Measurements from ENCODE around the gene B3GALNT2.

B3GALNT2 gene

DNA sequence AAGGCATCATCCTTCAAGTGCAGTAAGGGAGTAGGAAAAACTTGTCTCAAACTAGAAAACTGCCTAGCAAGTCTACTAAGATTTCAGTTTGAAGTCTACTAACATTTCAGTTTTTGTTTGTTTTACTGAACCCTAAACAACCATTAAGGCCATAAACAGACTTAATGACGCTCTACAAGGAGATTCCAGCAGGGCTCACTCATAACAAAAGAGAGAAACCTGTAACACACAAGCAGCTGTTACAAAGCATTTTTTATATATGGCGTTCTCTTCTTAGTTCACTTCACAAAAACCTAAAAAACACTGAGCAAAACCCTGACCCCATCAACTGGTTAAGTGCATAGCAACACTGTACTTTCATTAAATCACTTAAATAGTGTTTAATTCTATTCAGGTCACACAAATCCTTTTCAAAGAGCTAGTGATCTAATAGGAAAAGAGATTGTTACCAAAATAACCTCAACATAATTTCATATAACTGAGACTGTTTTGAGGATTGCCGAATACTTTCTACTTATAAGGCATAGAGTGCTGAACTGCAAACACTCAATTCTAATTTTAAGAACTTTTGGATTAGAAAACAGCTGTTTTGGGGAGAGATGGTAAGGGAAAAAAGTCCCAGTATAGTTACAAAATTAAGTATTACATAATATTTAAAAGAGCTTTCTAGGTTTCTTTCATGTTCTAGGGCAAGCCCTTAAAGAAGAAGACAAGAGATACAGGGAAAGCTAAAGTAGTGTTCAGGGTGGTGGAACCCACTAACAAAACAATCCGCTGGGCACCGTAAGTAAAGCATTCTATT is 1.4 kb downstream of the B3GALNT2 start:
- no peaks in the 10 kb centered on the region for H3K9me3 ChIP-seq (ENCODE audit: insufficient read depth, low read length)
- H3K9ac ChIP-seq (ENCODE audit: insufficient read length, low read depth) = peak overlapping the region; percentile 89
- no peaks in the 10 kb centered on the region for H3K4me1 ChIP-seq (ENCODE audit: insufficient read depth, insufficient read length)
- no peaks in the 10 kb centered on the region for H3K27me3 ChIP-seq (ENCODE audit: insufficient read depth, insufficient read length)
- no peak for DNase-seq (ENCODE audit: low read depth, low spot score)
- H3K36me3 ChIP-seq (ENCODE audit: insufficient read depth, insufficient read length, low read length) = peaks cover 4% of the 10 kb centered on the region
- peak overlapping the region; percentile 98 for H3K4me3 ChIP-seq (ENCODE audit: insufficient read length, low read depth)
- no peak for TF ChIP-seq ZNF274 (IDR thresholded peaks at IDR 0.05; ENCODE audit: low read depth, low read length)
- no peak for TF ChIP-seq SUZ12 (IDR thresholded peaks at IDR 0.05; ENCODE audit: extremely low read depth, insufficient read depth, insufficient read length)

GRCh38 chr1:235500971-235501540 is 3.2 kb downstream of the B3GALNT2 start:
- no peak overlapping the region for H3K4me3 ChIP-seq (ENCODE audit: insufficient read length, low read depth)
- H3K9ac ChIP-seq (ENCODE audit: insufficient read length, low read depth) = no peak overlapping the region
- no peaks in the 10 kb centered on the region for H3K27me3 ChIP-seq (ENCODE audit: insufficient read depth, insufficient read length)
- H3K4me1 ChIP-seq (ENCODE audit: insufficient read depth, insufficient read length) = no peaks in the 10 kb centered on the region
- H3K36me3 ChIP-seq (ENCODE audit: insufficient read depth, insufficient read length, low read length) = peaks cover 4% of the 10 kb centered on the region
- no peaks in the 10 kb centered on the region for H3K9me3 ChIP-seq (ENCODE audit: insufficient read depth, low read length)
- no peak for DNase-seq (ENCODE audit: low read depth, low spot score)
- no peak for TF ChIP-seq SUZ12 (IDR thresholded peaks at IDR 0.05; ENCODE audit: extremely low read depth, insufficient read depth, insufficient read length)
- TF ChIP-seq ZNF274 (IDR thresholded peaks at IDR 0.05; ENCODE audit: low read depth, low read length) = no peak
- TF ChIP-seq YY1 (IDR thresholded peaks at IDR 0.05; ENCODE audit: insufficient read depth, insufficient read length) = no peak

GRCh38 chr1:235495551-235495950 is 8.7 kb downstream of the B3GALNT2 start:
- no peak for DNase-seq (ENCODE audit: low read depth, low spot score)
- Histone ChIP-seq H3K4me1 (ENCODE audit: insufficient read depth, insufficient read length) (no peaks in the 10 kb centered on the region), H3K36me3 (ENCODE audit: insufficient read depth, insufficient read length, low read length) (peaks cover 34% of the 10 kb centered on the region), H3K27me3 (ENCODE audit: insufficient read depth, insufficient read length) (no peaks in the 10 kb centered on the region), H3K9ac (ENCODE audit: insufficient read length, low read depth) (no peak overlapping the region), H3K9me3 (ENCODE audit: insufficient read depth, low read length) (no peaks in the 10 kb centered on the region), H3K4me3 (ENCODE audit: insufficient read length, low read depth) (no peak overlapping the region)
- TF ChIP-seq ZNF274 (IDR thresholded peaks at IDR 0.05; ENCODE audit: low read depth, low read length) = no peak
- no peak for TF ChIP-seq YY1 (IDR thresholded peaks at IDR 0.05; ENCODE audit: insufficient read depth, insufficient read length)
- TF ChIP-seq SUZ12 (IDR thresholded peaks at IDR 0.05; ENCODE audit: extremely low read depth, insufficient read depth, insufficient read length) = no peak

DNA sequence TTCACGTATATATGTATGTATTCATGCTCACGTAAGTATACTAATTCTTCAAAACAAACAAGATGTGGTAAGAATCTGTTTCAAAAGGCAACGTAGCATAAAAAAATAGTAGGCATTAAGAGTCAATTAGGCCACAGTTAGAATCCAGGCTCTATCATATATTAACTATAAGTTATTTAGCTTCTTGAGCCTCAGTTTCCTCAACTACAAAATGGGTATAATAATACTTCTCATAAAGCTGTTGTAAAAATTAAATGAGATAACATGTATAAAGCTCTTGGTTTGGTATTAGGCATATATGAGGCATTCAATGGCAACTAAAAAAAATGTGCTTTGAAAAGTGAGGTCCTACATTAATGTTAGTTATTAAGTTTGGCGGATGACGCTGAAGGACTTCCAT is 9.2 kb downstream of the B3GALNT2 start:
- H3K27me3 ChIP-seq (ENCODE audit: insufficient read depth, insufficient read length) = no peaks in the 10 kb centered on the region
- no peaks in the 10 kb centered on the region for H3K4me1 ChIP-seq (ENCODE audit: insufficient read depth, insufficient read length)
- no peak for TF ChIP-seq ZNF274 (IDR thresholded peaks at IDR 0.05; ENCODE audit: low read depth, low read length)
- no peak for TF ChIP-seq YY1 (IDR thresholded peaks at IDR 0.05; ENCODE audit: insufficient read depth, insufficient read length)
- peaks cover 38% of the 10 kb centered on the region for H3K36me3 ChIP-seq (ENCODE audit: insufficient read depth, insufficient read length, low read length)
- H3K9me3 ChIP-seq (ENCODE audit: insufficient read depth, low read length) = no peaks in the 10 kb centered on the region
- no peak overlapping the region for H3K9ac ChIP-seq (ENCODE audit: insufficient read length, low read depth)
- no peak overlapping the region for H3K4me3 ChIP-seq (ENCODE audit: insufficient read length, low read depth)
- no peak for DNase-seq (ENCODE audit: low read depth, low spot score)

DNA sequence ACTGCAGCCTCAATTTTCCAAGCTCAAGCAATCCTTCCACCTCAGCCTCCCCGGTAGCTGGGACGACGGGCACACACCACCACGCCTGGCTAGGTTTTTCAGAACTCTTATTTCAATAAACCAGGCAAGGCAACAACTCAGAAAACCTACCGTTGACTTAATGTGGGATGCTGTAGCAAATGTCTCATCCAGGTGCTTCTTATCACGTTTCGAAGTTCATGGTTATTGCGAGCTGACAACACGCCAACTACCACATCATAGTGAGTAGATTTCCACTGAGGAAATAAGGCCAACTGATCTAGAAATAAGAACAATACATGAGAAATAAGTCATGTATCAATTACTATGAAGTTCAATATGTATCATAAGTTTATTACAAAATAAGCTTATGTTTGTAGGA is 9.7 kb downstream of the B3GALNT2 start:
- no peak overlapping the region for H3K9ac ChIP-seq (ENCODE audit: insufficient read length, low read depth)
- H3K4me3 ChIP-seq (ENCODE audit: insufficient read length, low read depth) = no peak overlapping the region
- H3K27me3 ChIP-seq (ENCODE audit: insufficient read depth, insufficient read length) = no peaks in the 10 kb centered on the region
- no peak for DNase-seq (ENCODE audit: low read depth, low spot score)
- H3K36me3 ChIP-seq (ENCODE audit: insufficient read depth, insufficient read length, low read length) = peaks cover 43% of the 10 kb centered on the region
- TF ChIP-seq YY1 (IDR thresholded peaks at IDR 0.05; ENCODE audit: insufficient read depth, insufficient read length) = no peak
- TF ChIP-seq SUZ12 (IDR thresholded peaks at IDR 0.05; ENCODE audit: extremely low read depth, insufficient read depth, insufficient read length) = no peak
- TF ChIP-seq ZNF274 (IDR thresholded peaks at IDR 0.05; ENCODE audit: low read depth, low read length) = no peak
- no peaks in the 10 kb centered on the region for H3K4me1 ChIP-seq (ENCODE audit: insufficient read depth, insufficient read length)
- H3K9me3 ChIP-seq (ENCODE audit: insufficient read depth, low read length) = no peaks in the 10 kb centered on the region

DNA sequence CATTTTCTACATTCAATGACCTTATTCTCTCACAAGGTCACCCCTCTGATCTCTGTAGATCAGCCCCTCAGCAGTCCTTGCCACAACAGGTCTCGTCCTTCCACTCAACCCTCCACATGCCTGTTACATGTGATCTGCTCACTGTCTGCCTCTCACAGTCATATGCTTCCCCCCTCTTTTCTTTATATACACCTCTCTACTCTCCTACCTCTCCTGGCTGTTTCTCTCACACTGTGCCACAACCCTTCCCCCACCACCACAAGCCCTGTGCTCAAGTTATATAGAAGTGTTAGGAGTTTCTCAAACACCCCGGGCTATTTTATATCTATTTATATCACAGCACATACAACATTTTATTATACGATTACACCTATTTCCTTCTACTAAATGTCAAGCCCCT is 12.6 kb downstream of the B3GALNT2 start:
- no peak overlapping the region for H3K4me3 ChIP-seq (ENCODE audit: insufficient read length, low read depth)
- H3K9me3 ChIP-seq (ENCODE audit: insufficient read depth, low read length) = no peaks in the 10 kb centered on the region
- H3K27me3 ChIP-seq (ENCODE audit: insufficient read depth, insufficient read length) = no peaks in the 10 kb centered on the region
- H3K9ac ChIP-seq (ENCODE audit: insufficient read length, low read depth) = no peak overlapping the region
- no peaks in the 10 kb centered on the region for H3K4me1 ChIP-seq (ENCODE audit: insufficient read depth, insufficient read length)
- no peak for TF ChIP-seq ZNF274 (IDR thresholded peaks at IDR 0.05; ENCODE audit: low read depth, low read length)
- no peak for TF ChIP-seq YY1 (IDR thresholded peaks at IDR 0.05; ENCODE audit: insufficient read depth, insufficient read length)
- TF ChIP-seq SUZ12 (IDR thresholded peaks at IDR 0.05; ENCODE audit: extremely low read depth, insufficient read depth, insufficient read length) = no peak
- H3K36me3 ChIP-seq (ENCODE audit: insufficient read depth, insufficient read length, low read length) = peaks cover 62% of the 10 kb centered on the region
- no peak for DNase-seq (ENCODE audit: low read depth, low spot score)

DNA sequence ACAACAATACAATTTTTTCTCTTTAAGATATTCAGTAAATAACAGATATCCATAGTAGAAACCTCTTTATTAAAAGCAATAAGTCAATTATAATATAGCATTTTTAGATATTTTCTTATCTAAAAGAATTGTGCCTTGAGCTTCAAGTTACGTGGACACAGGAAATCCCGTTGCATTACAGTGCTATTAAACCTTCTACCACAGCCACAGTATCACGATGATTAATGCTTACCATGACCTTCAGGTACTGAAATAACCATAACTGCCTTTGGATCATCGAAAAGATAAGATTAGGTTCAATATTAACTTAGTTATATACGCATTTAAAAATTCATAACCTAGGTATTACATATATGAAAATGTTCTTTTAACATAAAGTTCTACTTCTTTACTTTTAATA is 17.9 kb downstream of the B3GALNT2 start:
- no peaks in the 10 kb centered on the region for H3K4me1 ChIP-seq (ENCODE audit: insufficient read depth, insufficient read length)
- no peak overlapping the region for H3K9ac ChIP-seq (ENCODE audit: insufficient read length, low read depth)
- TF ChIP-seq YY1 (IDR thresholded peaks at IDR 0.05; ENCODE audit: insufficient read depth, insufficient read length) (no peak), SUZ12 (IDR thresholded peaks at IDR 0.05; ENCODE audit: extremely low read depth, insufficient read depth, insufficient read length) (no peak), ZNF274 (IDR thresholded peaks at IDR 0.05; ENCODE audit: low read depth, low read length) (no peak)
- no peak for DNase-seq (ENCODE audit: low read depth, low spot score)
- no peaks in the 10 kb centered on the region for H3K27me3 ChIP-seq (ENCODE audit: insufficient read depth, insufficient read length)
- no peak overlapping the region for H3K4me3 ChIP-seq (ENCODE audit: insufficient read length, low read depth)
- H3K36me3 ChIP-seq (ENCODE audit: insufficient read depth, insufficient read length, low read length) = peaks cover 54% of the 10 kb centered on the region
- H3K9me3 ChIP-seq (ENCODE audit: insufficient read depth, low read length) = no peaks in the 10 kb centered on the region

Data from NT2/D1 (cell line).